HG03159 (cell line): ENCODE data around the gene C15orf62.

Experiments used
- ATAC-seq: cut with Tn5 transposase; IDR thresholded peaks from one replicate; pipeline ENCODE4 v1.9.1; 2021; ENCODE audit warnings: mild to moderate bottlenecking, moderate library complexity; ENCODE audit not compliant: unreplicated experiment

The C15orf62 gene

GRCh38 chr15:40808861-40809450 is 39.2 kb downstream of the C15orf62 start:
- no peak for ATAC-seq

DNA sequence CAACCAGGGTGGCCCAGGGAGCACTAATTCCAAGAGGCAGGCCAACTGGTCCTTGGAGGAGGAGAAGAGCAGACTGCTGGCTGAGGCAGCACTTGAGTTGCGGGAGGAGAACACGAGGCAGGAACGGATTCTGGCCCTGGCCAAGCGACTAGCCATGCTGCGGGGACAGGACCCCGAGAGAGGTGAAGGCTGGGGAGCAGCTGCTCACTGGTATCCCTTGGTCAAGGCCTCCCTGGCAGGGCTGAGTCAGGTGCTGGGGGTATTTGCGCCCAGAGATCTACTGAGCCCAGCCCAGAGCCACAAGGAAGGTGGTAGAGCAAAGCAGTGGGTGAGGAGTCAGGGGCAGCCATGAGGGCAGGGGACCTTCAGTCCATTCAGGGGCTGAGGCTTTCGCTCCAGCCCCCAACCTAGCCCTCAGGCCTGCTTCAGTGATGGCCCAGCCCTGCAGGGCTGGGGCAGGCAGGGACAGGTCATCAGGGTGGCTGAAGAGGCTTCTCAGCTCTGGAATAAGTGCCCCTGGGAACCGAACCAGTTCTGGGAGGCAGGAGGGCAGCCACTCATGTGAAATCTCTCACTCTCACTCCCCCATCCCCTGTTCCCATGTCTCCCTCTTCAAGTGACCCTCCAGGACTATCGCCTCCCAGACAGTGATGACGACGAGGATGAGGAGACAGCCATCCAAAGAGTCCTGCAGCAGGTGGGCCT is 43.1 kb downstream of the C15orf62 start:
- ATAC-seq = no peak

- no peak for ATAC-seq
These were observed 45.4 kb downstream of the C15orf62 start for GRCh38 chr15:40815042-40815698.

DNA sequence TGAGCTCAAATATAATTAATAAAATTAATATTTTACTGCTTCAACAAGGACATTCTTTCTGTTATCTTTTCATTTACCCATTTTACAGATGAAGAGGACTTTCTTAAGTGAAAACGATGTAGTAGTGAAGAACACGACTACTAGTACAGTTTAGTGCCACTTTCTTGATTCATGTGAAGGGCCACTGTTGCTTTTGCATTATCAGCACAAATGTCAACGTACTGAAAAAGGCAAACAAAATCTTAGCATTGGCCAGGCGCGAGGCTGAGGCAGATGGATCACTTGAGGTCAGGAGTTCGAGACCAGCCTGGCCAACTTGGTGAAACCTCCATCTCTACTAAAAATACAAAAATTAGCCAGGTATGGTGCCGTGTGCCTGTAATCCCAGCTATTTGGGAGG is 49.3 kb downstream of the C15orf62 start:
- no peak for ATAC-seq

DNA sequence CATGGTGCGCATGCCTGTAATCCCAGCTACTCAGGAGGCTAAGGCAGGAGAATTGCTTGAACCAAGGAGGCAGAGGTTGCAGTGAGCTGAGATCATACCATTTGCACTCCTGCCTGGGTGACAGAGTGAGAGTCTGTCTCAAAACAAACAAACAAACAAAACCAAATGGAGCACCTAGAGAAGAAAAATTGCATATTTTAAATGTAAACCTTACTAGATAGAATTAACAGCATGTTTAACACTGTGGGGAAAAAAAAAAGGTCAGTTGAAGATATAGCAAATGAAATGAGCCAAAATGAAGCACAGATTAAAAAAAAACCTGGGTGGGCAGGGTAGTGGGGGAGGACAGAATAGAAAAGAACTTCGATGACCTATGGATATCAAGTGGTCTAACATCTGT is 51.4 kb downstream of the C15orf62 start:
- ATAC-seq = no peak
